Epithelial cell of proximal tubule (primary cell): ENCODE measurements around the gene ZNF513. TPM values are rescaled to one million over a fixed set of nuclear protein-coding genes. Genes with fewer than 3 reads are reported as not detected.

Source experiments
- DNase-seq: peaks from one replicate; pipeline ENCODE4 v3.0.0-alpha.2; 2011; ENCODE audit warnings: low read depth
- H3K4me3 ChIP-seq: 2 replicates; pipeline ENCODE4 v1.5.1; 2011; ENCODE audit warnings: low read depth, mild to moderate bottlenecking, low read length
- CTCF ChIP-seq: conservative IDR thresholded peaks from 2 replicates; pipeline ENCODE4 v1.5.1; 2012; ENCODE audit warnings: low read depth, mild to moderate bottlenecking, low read length
- total RNA-seq: library from RNA; depleted of rRNA; stranded (reverse); fragments of >200 nt; gene quantifications from 2 replicates; pipeline ENCODE4 v1.2.3, GENCODE V29; 2015

Gene ZNF513
- total RNA-seq, 1 donor from 2014 or later, result 9.5 TPM

DNA sequence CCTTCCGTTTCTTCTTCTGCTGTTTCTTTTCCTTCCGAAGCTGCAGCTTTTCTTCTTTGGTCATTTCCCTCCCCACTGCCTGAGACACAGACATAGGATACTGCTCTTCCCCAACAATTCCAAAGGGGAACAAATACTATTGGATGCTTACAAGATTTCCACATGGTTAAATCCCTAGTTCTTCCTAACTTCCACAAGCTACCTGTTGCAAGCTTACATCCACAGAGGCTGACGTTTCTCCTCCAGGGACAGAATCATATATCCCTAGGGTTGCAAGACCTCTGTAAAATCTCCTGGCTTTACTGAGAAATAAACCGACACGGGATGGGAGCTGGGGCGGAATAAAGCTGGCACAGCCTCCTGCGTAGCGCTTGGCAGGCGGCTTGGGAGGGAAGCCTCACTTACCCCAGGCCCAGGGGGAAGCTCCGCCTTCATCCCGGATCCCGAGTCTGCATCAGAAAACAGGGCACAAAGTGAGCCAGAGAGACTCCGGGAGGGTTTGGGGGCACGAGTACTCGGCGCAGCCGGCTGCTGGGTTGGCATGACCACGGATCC, 11.0 kb downstream of the ZNF513 start:
- peak overlapping the region; percentile 86 for H3K4me3 ChIP-seq
- TF ChIP-seq CTCF, result no peak
- no peak for DNase-seq

DNA sequence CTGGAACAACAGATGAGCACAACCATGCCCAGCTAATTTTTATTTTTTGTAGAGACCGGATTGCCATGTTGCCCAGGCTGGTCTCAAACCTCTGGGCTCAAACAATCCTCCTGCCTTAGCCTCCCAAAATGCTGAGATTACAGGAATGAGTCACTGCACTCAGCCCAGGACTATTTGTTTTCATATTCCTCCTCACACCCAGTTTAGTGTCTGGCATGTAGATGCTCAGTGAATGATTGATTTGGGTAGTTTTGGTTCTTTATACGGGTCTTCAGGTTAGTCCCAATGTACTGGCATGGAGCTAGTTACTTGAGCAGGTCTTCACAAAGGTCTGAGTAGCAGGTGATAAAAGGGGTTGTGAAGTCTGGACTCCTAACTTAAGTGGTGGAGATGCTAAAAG, 16.6 kb downstream of the ZNF513 start:
- no peak for TF ChIP-seq CTCF
- H3K4me3 ChIP-seq, result no peak overlapping the region
- no peak for DNase-seq

- H3K4me3 ChIP-seq, result no peak overlapping the region
- TF ChIP-seq CTCF, result no peak
- DNase-seq, result no peak
Observed at GRCh38 chr2:27362678-27363420, 17.7 kb downstream of the ZNF513 start.

DNA sequence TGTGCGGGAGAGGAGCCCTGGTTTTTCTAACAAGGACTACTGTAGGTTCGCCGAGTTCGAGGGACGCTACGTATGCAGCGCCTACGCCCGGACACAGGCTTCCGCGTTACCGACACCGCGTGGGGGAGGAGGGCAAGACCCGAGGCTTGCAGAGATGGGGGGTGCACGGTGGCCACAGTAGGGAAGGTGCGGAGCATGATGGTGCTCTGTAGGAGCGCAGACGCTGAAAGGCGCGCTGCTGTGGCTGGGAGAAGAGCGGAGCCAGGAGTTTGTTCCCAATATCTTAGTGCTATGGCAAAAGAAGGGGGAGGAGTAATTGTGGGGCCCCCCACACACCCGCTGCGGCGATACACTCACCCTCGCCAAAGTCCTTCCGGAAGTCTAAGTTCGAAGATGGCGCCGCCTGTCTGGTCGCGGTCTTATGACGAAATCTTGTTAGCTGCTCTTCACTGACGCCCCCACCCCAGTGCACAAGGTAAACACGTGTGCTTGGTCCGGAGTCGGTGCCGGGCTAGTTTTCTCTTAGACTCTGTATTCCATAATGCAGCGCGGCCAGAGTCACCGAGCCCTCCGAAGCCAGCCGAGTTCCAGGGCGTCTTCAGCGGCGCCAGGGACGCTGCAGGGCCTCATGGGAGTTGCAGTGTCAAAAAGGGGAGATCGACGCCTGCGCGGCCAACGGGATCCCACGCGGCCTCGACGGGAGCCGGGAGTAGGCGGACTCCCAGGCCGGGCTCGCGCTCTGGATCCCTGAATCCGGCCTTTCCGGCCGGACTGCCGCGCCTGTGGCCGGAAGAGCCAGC, 24.0 kb downstream of the ZNF513 start, which contains the start of gene GTF3C2:
Gene GTF3C2, minus strand, starts transcription at position 383 of the 800 bp plus-strand sequence. CDS start 13,210 bp downstream, outside the sequence.
- TF ChIP-seq CTCF, result no peak
- peak; percentile 85 for DNase-seq
- H3K4me3 ChIP-seq, result peak within 1 kb of the TSS; percentile 92

DNA sequence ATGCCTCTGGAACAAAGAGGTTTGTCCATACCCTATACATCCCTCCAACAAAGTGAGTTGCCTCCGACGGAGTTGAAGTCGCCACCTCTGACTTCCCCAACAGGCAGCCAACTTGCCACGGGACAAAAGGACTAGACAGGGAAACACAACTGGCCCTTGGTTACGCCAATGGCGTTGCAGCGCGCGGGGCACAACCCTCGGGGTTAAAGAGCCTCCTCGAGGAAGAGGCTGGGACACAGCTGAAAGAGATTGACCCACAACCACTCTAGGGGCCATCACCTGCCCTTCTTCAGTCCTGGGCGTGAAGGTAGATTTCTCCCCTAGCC, 24.5 kb downstream of the ZNF513 start:
- no peak for TF ChIP-seq CTCF
- no peak for DNase-seq
- peak overlapping the region; percentile 92 for H3K4me3 ChIP-seq

- no peak for DNase-seq
- TF ChIP-seq CTCF, result no peak
- no peak overlapping the region for H3K4me3 ChIP-seq
Observed at GRCh38 chr2:27354597-27354927, 26.0 kb downstream of the ZNF513 start.
